Hematopoietic multipotent progenitor cell treated with erythropoietin and hydrocortisone succinate and interleukin-3 and kit ligand, for 15 days (in vitro differentiated cells): ENCODE measurements around the gene PACS2.
"Not testable (repeated sequence)": the region's sequence is repeated elsewhere in the genome, so short reads cannot be mapped to it uniquely, and the experiment has no call there.

ENCODE experiments used
- DNase-seq: peaks from one replicate; pipeline ENCODE4 v3.0.0-alpha.2; 2015; ENCODE audit warnings: low spot score

Gene PACS2

DNA sequence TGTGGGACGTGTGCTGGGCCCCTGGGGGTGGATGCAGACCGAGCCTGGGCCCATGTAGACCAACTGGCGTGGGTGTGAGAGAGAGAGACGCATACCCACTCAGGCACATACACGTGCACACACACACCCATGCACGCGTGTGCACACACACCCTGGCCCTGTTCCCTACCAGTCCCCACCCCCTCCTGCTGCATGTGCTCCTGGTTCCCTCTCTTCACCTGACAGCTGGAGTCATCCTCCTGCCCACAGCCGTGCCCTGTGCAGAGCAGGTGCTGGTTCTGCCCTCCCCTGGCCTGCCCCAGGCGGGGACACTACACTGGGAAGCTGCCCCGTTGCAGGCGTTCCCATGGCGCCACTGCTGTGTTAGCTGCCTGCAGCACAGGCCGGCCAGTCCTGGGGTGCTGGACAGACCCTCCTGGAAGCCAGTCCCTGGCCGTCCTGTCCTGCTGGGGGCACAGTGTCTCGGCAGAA lies 18.5 kb downstream of the PACS2 start:
- DNase-seq: no peak

DNA sequence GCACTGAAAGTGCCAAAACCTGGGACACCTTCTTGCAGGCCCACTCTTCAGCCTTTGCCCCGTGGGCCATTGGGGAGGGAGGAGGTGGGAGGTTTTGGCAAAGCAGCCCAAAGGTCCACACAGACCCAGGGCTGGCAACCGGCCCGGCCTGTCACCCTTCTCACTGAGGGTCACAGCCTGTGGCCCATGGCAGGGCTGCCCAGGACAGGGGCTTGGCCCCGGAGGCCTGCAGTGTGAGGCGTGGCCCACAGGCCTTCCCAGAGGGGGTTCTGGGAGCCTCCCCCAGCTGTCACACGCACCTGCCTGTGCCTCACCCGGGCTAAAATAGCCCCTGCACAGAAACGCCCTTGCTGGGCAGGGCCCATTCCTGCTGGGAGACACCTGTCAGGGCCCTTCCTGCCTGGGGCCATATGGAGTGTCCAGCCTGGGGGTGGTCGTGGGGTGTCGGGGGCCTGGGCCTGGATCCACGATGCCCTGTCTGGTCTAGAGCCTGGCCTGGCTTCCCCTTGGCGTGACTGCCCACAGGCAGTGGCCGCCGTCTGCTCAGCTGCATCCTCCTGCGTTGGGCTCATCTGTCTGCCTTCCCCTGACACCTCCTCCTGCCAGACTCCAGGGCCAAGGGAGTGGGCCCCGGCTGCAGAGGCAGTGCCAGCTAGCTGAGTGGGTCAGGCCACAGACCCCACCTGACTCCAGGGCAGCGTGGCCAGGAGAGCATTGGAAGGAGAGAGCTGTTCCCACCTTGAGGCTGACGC lies 19.2 kb downstream of the PACS2 start:
- DNase-seq: no peak

DNA sequence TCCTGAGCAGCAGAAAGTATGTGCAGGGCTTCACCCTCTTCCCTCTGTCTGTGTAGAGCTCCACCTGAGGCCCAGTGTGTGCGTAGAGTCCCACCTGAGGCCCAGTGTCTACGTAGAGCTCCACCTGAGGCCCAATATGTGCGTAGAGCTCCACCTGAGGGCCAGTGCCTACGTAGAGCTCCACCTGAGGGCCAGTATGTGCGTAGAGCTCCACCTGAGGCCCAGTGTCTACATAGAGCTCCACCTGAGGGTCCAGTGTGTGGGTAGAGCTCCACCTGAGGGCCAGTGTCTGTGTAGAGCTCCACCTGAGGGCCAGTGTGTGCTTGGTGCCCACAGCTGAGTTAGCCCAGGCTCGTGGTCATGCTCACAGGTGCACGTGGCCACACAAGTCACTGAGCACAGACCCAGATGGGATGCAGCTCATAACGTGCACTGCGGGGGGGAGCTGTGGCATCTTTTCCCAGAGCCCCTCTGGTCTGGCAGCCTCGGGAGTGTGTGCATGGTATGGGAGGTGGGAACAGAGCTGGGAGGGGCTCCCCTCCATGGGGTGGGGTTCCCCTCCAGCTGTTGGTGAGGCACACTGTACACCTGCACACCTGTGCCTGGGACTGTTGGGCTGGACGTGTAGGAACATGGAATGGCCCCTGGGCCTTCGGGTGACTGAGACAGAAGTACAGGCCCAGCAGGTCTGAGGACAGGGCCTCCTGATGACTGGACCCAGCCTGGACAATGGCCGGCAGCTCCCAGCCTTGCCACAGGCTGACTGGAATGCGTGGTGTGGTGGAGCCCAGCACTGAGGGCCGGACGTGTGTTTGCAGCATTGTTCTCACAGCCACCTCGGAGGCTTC lies 20.1 kb downstream of the PACS2 start:
- DNase-seq: no peak

DNA sequence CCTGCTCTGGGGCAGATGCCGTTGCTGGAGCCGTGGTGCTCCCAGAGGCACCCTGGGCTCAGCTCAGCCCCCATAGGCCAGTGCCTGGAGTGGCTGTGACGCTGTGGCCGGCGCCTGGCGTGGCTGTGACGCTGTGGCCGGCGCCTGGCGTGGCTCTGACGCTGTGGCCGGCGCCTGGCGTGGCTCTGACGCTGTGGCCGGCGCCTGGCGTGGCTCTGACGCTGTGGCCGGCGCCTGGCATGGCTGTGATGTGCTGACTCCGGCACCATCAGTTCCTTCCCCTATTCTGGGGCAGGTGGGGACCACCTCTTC lies 20.6 kb downstream of the PACS2 start:
- not testable (repeated sequence) for DNase-seq

DNA sequence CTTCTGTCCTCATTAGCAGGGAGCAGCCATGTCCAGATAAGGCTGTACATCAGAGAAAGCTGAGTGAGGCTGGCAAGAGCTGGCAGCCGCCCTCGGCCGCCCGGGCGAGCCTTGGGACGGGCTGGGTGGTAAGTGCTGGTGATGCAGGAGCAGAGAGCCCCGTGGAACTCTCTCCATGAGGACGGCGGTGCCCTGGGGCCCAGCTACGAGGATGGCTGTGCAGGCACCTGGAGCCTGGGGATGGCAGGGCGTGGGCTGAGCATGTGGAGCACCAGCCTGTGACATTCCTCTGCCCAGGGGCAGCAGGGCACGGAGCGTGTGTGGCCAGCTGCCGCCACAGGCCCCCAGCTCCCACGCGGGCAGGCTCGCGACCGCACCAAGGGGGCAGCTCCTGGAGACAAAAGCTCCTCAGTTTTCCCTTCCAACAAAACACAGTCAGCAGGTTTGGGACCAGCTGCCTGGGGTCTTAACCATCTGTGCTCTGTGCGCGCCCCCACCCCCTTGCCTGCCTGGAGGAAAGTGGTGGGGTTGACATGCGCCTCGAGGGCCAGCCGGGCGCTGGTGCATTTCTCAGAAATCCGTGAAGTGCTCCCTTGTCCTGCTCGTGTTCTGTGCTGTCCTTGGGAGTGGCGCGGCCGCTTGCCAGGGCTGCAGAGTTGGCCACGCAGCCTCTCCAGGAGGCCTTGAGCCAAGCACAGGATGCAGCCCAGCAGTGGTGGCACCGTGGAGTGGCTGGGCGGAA lies 21.4 kb downstream of the PACS2 start:
- DNase-seq: no peak

DNA sequence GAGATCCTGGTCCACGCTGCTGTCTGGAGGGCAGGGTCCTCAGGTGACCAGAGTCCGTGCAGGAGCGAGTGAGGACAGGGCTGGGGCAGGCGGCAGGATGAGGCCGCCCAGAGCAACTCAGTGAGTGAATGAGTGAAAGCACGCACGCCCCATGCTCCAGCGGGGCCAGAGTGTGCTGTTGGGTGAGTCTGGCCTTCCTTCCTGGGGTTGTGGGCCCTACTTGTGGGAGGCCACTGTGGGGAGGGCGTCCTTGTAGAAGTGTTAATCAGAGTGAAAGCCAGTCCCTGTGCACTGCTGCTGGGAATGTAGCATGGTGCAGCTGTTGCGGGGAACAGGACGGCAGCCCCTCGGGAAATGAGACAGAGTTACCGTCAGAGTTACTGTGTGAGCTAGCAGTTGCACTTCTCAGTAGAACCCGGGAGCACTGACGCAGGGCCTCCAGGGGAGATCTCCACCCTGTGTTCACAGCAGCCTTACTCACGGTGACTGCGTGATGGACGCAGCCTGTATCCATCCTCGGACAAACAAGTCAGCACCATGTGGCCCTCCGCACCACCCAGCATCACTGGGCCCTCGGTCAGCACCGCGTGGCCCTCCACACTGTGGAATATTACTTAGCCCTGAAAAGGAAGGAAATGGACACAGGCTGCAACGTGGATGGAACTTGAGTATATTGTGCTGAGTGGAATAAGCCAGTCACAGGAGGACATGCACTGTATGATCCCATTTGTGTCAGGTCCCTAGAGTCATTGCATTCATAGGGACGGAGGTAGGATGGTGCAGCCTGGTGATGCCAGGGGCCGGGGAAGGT lies 22.1 kb downstream of the PACS2 start:
- no peak for DNase-seq

DNA sequence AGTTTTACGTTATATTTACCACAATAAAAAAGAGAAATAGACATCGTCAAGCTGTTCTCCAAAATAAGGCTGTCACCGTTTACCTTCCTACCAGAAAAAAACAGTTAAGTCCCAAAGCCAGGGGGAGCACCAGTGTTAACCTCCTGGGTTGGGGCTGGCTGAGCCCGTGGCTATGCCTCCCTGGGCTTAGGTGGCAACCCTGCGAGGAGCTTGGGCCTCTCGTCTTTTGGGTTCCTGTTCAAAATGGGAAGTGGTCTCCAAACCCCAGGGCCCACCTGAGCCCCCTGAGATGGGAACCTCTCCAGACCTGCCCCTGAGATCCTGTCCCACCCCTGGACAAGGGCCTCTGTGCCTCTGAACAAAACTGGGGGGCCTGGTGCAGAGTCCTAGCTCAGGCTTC lies 22.9 kb downstream of the PACS2 start:
- DNase-seq: no peak

DNA sequence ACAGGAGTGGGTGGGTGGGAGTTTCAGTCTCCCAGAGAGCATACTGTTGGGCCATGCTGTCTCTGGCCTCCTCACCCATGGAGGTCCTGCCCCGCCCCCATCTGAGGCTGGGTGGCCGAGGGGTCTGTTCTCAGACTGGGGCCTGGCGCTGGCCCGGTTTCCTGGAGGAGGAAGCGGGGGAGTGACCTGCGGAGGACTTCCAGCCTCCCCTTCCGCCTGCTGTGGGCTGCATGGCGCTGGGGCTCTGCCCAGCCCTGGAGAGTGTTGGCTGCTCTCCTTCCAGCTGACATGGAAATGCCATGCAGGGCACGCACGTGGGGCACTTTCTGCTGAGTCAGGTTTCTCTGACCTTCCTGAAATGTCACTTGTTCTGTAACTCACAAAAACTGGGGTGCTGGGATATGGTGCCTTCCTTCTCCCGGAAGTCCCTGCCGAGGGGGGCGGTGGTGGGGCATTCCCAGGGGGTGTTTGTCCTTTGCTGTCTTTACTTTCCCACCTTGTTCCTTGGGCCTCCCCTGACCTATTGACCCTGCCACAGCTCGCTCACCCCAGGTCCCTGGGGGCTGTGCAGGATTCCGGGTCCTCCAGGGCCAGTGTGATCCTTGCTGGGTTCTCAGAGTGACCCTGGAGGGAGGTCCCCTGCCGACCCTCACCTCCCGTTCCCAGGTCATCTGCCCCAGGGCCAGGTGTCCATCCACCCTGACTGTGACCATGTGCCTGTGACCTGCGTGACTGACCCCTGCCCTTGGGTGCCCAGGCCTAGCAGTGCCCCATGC lies 23.6 kb downstream of the PACS2 start:
- no peak for DNase-seq

DNA sequence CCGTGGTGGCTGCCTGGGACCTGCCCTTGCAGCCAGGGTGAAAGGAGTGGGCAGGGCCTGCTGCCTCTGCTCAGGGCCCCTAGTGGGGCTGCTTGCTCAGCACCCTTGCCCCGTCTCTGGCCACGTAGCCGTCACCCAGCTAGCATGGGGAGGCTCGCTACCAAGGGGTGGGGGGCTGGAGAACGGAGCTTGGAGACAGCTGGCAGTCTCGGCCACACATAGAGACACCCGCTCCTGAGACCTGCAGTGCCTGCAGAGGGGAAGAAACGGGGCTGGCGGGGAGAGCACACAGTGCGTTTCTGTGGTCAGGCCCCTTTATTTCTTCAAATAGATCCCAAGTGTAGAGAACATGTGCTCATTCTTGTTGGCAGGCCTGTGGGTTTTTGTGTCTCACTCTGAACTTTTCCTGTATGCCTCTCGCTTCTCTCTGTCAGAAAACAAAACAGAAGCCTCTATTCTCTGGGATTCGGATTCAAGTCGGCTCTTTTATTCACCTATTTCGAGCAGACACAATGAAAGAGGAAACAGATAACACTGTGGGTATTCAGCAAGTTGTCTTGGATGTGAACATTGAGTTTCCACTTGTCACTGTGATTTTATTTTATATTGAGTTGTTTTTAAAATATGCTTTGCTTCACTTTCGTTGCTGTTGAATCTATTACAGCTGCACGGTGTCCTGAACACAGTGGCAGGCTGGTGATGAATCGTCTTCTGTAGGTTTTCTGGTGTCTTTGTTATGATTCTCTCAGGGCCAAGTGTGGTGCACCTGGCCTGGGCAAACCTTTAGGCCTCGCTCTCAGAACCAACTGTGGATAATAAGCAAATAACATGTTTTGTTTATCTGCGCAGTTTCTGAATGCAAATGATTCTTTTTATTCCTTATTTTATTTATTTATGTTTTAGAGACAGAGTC lies 26.5 kb downstream of the PACS2 start:
- DNase-seq: no peak

DNA sequence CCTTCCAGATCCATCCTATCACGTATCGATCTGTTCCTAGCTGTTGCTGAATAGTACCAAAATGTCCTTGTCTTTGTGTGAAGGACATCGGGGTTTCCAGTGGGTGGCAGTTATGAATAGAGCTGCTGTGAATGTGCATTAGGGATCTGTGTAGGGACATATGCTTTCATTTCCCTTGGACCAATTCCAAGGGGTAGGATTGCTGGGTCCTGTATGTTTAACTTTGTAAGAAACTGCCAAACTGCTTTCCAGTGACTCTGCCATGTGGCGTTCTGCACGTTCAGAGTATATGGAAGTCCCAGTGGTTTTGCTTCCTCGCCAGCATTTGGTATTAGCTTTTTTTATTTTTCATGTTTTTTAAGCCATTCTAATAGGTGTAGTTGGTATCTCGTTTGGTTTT lies 28.6 kb downstream of the PACS2 start:
- DNase-seq: no peak

DNA sequence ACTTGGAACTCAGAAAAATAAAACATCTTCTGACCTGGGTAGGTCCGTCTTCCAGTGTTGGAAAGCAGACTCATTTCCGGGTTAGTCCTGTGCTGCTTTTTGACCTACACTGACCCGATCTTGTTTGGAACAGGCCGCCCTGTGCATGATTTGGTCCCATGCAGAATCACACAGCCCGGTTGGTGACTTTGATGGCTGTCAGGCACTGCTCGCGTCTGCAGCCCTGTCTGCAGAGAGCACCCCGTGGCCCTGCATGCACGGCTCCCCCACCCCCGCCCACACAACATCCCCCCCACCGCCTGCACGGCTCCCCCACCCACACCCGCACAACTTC lies 31.6 kb downstream of the PACS2 start:
- no peak for DNase-seq

DNA sequence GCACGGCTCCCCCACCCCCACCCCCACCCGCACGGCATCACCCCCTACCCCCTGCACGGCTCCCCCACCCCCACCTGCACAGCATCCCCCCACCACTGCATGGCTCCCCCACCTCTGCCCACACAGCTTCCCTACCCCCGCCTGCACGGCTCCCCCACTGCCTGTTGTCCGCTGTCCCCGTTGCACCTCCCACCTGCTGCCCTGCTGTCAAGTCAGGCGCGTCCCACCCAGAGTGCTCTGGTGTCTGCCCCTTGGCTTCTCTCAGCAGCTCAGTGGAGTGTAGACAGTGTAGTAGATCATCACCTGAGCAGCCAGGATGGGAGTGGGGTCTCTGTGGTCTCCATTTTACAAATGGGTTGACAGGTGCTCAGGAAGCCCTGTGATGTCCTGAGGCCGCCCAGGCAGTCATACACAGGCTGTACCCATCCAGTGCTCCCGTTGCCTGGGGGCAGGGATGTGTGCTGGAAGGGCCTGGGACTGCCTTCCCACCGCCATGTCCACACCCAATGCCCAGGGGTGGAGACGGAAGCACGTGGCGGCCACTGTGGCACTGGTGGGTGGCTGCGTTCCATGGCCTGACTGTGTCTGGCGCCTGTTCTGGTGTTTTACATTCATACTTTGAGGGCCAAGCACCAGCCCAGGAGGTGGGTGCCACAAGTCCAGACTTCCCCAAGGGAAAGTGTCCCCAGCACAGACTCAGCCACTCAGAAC lies 32.5 kb downstream of the PACS2 start:
- no peak for DNase-seq

DNA sequence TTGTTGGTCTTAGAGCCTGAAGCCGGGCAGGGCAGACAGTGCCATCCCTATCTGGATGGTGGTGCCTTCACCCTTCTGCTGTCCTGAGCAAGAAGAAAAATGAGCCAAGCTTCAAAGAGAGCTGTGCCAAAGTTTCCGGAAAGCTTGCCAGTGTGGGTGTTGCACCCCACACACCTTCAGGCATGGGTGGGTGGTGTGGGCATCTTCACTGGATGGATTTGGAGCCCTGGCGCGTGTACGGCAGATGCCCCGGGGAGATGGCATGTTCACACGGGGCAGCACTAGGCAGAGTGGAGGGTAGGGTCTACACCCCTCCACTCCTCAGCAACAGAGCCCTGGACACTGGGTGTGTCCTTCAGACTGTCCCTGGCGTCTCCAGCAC lies 33.0 kb downstream of the PACS2 start:
- DNase-seq: no peak

DNA sequence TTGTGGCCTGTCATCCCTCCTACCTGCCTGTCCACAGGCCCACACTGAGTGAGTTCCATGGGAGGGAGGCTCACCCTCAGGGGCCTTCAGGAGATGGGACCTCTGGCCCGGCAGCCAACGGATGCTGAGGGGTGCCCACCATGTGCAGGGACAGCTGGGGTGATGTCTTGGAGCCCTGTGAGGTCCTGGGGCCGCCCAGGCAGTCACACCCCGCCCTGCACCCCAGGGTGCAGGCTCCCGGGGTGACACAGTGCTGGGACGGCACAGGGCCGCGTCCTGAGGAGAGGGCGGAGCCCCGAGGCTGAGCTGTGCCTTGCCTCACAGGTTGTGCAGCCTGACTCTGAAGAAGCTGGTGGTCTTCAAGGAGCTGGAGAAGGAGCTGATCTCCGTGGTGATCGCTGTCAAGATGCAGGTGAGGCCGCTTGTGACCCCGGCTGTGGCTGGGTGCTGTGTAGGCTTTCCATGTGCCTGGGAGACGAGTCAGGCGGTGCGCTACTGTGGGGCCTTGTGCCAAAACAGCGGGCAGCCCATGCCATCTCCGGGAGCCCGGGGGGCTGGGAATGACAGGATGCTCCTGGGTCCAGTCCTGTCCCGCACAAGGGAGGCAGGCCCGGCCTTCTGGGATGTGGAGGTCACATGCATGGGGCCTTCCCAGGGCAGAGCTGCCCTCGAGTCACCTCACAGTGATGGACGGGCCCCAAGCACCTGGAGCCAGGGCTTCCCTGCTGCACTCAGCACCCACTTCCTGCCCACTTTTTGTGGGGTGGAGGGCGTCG lies 33.8 kb downstream of the PACS2 start:
- no peak for DNase-seq

DNA sequence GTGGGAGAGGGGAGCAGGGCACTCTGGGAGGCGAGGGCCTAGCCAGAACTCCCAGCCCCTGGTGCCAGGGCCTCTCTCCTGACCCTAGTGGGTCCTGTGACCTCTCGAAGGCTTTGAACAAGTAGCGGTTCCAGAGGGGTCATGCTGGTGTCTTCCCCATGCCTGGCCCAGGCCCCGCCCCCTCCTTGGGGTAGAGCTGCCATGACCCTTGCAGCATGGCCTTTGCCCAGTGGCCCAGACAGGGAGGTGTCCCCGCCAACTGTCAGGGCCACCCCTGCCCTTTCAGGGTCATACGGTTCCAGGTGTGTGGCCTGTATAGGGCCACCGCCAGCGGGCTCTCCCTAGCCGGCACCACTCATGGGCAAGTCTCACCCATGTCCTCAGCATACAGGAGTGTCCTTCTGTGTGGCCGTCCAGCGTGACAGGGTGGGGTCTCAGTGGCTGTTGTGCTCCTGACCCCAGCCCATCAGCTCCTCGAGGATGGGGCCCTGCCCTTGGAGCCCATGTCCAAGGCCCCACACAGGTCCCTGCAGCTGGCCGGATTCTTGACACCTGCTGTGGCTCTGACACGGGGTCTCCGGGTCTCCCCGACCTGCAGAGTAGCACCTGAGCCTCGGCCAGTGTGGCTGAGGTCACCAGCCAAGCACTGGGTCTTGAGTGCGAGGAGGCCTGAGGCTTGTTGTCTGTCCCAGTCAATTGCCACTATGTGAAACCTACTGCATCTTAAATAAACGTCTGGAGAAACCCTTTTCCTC lies 34.6 kb downstream of the PACS2 start:
- DNase-seq: no peak

DNA sequence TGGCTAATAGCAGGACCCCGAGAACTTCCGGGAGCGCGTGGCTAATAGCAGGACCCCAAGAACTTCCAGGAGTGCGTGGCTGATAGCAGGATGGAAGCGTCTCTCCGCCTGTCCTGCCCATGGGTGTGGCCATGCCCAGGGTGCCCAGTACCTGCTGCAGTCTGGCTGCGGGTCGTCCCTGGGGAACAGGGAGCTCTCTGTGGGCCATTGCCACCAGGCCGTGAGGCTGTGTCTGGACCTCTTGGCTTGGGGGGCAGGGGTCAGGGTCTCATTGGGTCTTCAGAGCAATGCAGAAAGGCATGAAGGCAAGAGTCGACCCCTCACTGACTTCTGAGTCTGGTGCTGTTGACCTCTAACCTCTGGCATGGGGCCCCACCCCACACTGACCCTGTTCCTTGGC lies 35.4 kb downstream of the PACS2 start:
- no peak for DNase-seq

DNA sequence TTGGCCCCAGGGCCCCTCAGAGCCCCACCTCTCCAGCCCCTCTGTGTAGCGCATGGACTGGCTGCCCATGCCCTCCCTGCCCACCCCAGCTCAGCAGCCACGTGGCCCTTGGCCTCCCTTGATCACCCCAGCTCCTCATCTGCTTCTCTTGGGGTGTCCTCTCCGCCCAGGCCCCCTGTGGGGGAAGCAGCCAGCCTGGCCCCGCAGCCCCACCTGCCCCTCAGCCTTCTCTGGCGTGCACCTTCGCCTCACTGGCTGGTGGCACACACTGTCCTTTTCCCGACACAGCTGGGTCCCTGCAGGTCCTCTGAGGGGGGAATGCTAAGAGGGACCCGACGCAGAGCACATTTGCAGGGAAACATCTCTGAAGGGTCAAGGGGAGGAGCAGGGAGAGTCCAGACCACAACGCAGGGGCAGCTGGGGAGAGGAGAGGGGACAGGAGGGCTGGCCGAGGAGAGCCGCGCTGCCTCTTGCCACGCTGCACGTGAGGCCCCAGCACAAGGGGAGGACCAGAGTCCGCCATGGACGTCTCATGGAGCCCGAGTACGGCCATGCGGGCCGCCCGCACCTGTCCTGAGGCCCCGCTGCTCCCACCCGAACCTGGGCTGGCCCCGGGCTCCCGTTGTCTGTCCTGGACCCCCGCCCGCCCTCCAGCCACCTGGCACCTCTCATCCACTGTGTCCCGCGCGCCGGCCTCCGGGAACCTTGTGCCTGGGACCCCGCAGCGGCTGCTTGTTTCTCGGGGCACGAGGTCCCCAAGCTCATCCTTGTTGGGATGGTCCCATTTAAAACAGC lies 36.1 kb downstream of the PACS2 start:
- DNase-seq: no peak
